GM21360 (cell line): ENCODE data around the gene SFT2D2.

Experiments used
- ATAC-seq: cut with Tn5 transposase; IDR thresholded peaks from one replicate; pipeline ENCODE4 v1.9.1; 2021; ENCODE audit warnings: mild to moderate bottlenecking, moderate library complexity; ENCODE audit not compliant: unreplicated experiment

The SFT2D2 gene

GRCh38 chr1:168301664-168302320, 76.0 kb downstream of the SFT2D2 start:
- no peak for ATAC-seq
